Mesodermal cell (in vitro differentiated cells): ENCODE results near the gene MAPK10.

Experiments used
- H3K27ac ChIP-seq: 2 replicates; pipeline ENCODE4 v1.7.0; 2013; ENCODE audit warnings: mild to moderate bottlenecking, low read depth, low read length, moderate library complexity; ENCODE audit not compliant: severe bottlenecking
- H3K36me3 ChIP-seq: 2 replicates; pipeline ENCODE4 v1.7.1; 2013; ENCODE audit warnings: mild to moderate bottlenecking, low read length, moderate library complexity; ENCODE audit not compliant: control insufficient read depth, insufficient read depth
- H3K4me1 ChIP-seq: one replicate; pipeline ENCODE4 v1.7.1; 2013; ENCODE audit warnings: mild to moderate bottlenecking, low read length; ENCODE audit not compliant: insufficient read depth, control insufficient read depth, poor library complexity, severe bottlenecking
- H3K4me3 ChIP-seq: 2 replicates; pipeline ENCODE4 v1.7.0; 2013; ENCODE audit warnings: low read length, control low read depth, mild to moderate bottlenecking; ENCODE audit not compliant: insufficient read depth, poor library complexity, severe bottlenecking; ENCODE audit errors: extremely low read depth
- H3K9me3 ChIP-seq: 2 replicates; pipeline ENCODE4 v1.7.1; 2013; ENCODE audit warnings: mild to moderate bottlenecking, low read length, moderate library complexity; ENCODE audit not compliant: control insufficient read depth
- WGBS, 2 experiments: methylation state at CpG; one replicate each; pipeline ENCODE4 v1.1.5; 2013; ENCODE audit warnings: missing lambda C conversion rate in 2 of 2; ENCODE audit not compliant: insufficient coverage in 2 of 2; 5-methylcytosine and 5-hydroxymethylcytosine counted together

The MAPK10 gene

DNA sequence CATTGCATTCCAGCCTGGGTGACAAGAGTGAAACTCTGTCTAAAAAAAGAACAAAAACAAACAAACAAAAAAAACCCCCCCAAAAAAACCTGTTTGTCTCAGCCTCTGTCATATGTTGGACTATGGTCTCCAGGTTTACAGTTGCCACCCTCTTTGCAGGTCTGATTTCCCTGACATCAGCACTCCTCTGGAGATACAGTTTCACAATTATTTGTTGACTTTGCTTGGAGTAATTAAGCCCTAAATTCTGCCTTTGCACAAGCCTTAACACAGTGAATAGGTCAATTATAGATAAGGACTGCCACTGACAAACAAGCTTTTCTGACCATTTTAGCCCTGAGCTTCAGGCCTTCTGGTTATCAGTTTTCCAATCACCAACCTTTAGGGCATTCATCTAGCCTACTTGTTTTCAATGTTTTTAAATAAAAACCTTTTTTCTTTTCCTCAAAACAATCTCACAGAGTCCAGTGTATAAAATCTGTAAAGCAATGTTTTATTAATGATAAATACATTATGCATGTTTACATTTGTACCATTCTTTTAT lies 20.4 kb upstream of the MAPK10 start:
- Histone ChIP-seq H3K36me3 (no peaks in the 10 kb centered on the region), H3K4me3 (no peak overlapping the region), H3K27ac (no peak overlapping the region), H3K4me1 (no peaks in the 10 kb centered on the region), H3K9me3 (no peaks in the 10 kb centered on the region)

DNA sequence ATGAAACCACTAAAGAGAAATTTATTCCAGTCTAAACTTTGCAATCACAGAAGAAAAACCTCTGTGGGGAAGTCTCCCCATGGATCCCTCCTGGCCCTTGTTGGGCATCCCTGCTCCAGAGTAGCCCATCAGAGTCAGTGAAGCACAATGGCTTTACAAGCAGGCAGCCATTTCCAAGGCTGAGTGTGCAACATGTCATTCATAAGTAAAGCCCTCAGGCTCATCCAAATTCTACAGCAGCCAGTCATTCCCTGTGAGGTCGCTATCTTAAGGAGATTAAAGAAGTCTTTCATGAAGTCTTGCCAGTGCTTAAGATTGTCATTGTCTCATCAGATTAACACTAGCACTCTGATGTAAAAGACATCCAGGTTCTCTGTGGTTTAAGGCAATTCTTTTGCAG lies 17.0 kb upstream of the MAPK10 start:
- H3K9me3 ChIP-seq = no peaks in the 10 kb centered on the region
- H3K27ac ChIP-seq = no peak overlapping the region
- no peaks in the 10 kb centered on the region for H3K4me1 ChIP-seq
- H3K36me3 ChIP-seq = no peaks in the 10 kb centered on the region
- H3K4me3 ChIP-seq = no peak overlapping the region
- 88% methylated on average over 1 of the region's 1 CpG; no CpG with 5 or more reads in 1 of the 2 experiments for WGBS, 2 experiments

DNA sequence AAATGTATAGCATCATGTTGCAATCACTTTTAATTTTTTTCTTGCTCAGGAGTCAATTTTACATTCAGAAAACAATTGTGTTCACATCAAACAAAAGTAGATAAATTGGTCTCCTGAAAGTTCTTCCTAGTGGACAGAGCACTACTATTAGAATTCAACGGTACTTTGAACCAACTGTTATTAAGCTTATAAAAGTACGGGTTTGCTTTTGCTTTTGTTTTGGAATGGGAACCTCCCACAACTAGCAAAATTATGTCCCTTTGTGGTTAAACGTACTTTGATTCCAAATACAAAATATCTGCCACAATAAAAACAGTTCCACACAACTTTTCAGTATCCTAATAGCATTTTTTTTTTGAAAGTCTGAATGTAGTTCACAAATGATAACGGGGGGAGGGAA lies 8.6 kb upstream of the MAPK10 start:
- H3K27ac ChIP-seq = no peak overlapping the region
- WGBS, 2 experiments = 100% methylated on average over 1 of the region's 4 CpGs; no CpG with 5 or more reads in 1 of the 2 experiments
- no peak overlapping the region for H3K4me3 ChIP-seq
- no peaks in the 10 kb centered on the region for H3K9me3 ChIP-seq
- H3K4me1 ChIP-seq = no peaks in the 10 kb centered on the region
- no peaks in the 10 kb centered on the region for H3K36me3 ChIP-seq

DNA sequence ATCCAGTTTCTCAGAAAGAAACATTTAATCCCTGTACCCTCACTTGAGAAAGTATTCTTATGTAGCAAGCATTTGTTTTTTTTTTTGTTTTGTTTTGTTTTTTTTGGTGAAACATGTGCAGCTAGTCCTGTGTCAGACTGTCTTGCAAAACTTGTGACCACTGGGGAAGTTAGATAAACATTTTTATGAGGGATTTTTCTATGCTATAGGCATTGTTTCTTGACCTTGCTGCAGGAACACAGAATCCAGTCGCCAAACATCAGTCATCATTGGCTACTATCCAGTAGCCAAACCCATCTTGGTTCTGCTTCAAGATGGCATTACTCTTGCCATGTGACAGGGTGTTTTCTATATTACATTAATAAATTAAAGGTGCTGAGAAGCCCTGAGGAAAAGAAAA lies 7.7 kb upstream of the MAPK10 start:
- no CpG with 5 or more reads among the region's 1 CpG for WGBS, 2 experiments
- Histone ChIP-seq H3K36me3 (no peaks in the 10 kb centered on the region), H3K9me3 (no peaks in the 10 kb centered on the region), H3K4me3 (no peak overlapping the region), H3K4me1 (no peaks in the 10 kb centered on the region), H3K27ac (no peak overlapping the region)

DNA sequence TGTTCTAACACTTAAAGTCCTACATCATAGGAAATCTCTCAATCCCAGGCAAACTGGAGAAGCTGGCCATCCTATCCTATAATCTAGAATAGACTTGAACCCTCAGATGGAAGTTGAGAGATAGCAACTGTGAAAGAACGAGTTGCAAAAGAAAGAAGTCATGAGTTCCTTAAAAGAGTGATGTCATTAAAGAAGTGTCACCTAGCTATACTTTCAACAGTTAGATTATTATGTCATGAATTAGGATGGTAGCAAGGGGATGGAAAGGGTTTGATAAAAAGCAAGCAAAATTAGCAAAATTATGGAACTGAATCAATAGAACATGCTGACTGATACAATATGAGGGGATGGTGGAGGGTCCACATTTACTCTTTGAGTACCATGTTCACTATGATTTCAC lies 7.1 kb upstream of the MAPK10 start:
- no peak overlapping the region for H3K4me3 ChIP-seq
- H3K36me3 ChIP-seq = no peaks in the 10 kb centered on the region
- H3K4me1 ChIP-seq = no peaks in the 10 kb centered on the region
- no CpG with 5 or more reads among the region's 1 CpG for WGBS, 2 experiments
- H3K9me3 ChIP-seq = no peaks in the 10 kb centered on the region
- H3K27ac ChIP-seq = no peak overlapping the region

DNA sequence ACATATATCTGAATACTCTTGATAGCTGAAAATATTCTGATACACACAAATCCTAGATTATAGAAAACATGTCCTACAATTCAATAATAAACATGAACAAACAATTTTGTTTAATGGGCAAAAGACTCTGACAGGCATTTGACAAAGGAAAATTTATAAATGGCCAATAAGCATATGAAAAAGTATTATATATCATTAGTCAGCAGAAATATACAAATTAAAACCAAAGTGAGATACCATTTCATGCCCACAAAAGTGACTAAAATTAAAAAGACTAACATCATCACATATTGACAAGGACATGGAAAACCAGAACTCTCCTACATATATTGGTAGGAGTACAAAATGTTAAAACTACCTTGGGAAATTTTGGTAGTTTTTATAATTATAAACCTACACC lies 2.7 kb upstream of the MAPK10 start:
- Histone ChIP-seq H3K4me1 (peaks cover 15% of the 10 kb centered on the region), H3K36me3 (no peaks in the 10 kb centered on the region), H3K4me3 (no peak overlapping the region), H3K27ac (no peak overlapping the region), H3K9me3 (no peaks in the 10 kb centered on the region)

DNA sequence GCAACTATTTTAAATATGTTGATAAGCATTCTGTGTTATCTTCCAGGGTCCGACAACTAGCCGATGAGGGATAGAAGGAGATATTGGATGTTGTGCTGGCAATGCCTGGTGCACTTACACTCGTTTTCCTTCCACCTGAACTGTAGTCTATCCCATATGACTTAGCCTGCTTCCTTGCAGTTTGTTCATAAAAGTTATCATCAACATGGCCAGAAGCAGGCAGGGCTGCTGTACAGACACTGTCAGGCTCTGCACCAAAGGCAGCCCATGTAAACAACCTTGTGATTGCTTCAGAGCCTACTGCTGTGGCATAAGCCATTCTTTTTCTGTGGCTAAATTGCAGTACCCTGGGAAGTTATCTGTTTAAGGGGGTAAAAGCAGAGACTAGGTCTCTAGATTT lies 1.6 kb downstream of the MAPK10 start:
- no peaks in the 10 kb centered on the region for H3K36me3 ChIP-seq
- H3K27ac ChIP-seq = peak overlapping the region; percentile 65
- WGBS, 2 experiments = 13% methylated on average over 1 of the region's 3 CpGs; no CpG with 5 or more reads in 1 of the 2 experiments
- peaks cover 16% of the 10 kb centered on the region for H3K4me1 ChIP-seq
- no peaks in the 10 kb centered on the region for H3K9me3 ChIP-seq
- H3K4me3 ChIP-seq = no peak overlapping the region

DNA sequence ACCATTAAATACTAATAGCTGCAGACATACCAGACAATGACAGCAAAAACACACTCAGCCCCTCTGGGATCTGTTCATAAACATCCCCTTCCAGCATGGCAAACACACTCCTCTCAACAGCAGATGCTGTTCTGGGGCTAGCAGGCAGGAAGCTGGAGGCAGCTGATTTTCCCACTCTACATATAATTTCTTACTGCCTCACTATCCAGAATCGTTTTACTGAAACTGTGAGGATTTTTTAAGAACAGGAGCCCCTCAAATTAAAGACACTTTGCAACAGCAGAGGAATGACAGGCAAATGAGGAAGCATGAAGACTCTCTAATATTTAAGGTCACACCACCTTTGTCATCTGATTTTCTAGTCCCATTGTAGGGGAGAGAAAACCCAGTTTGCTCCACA lies 2.2 kb downstream of the MAPK10 start:
- Histone ChIP-seq H3K4me3 (no peak overlapping the region), H3K27ac (peak overlapping the region; percentile 50), H3K36me3 (no peaks in the 10 kb centered on the region), H3K4me1 (peaks cover 16% of the 10 kb centered on the region), H3K9me3 (no peaks in the 10 kb centered on the region)
- WGBS, 2 experiments = no CpG with 5 or more reads among the region's 1 CpG

DNA sequence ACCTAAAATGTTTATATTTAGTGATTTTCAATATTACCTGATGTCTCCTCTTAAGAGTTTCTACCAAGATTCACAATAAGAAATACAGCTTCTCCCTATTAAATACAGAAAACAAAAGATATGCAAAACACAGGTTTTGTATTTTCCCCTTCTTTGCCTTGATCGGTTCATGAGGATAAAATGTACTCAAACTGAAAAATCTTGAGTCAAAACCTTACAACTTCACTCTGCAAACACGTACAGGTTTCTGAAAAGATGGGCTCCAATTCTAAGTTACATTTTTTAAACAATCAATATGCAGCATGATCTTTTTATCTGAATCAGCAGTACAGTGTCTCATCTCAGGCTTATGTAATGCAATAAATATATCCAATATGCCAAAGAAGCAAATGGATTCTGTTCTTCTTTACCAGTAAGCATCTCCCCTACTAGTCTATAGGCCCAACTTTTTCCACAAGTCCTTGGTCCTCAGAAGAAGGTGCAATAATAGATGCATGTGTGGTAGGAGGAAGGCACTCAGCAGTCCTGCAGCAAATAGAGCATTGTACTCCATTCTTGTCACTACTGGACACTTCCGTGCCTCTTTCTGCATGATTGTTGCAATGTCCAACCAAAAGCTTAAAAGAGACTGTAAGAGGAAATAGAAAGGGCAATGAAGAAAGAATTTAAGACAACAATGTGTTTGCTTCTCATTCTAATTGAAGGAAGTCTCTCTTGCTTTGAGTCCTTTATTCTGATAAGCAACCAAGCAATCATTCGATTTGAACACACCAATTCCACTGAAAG lies 3.2 kb downstream of the MAPK10 start:
- Histone ChIP-seq H3K9me3 (no peaks in the 10 kb centered on the region), H3K36me3 (no peaks in the 10 kb centered on the region), H3K4me1 (peaks cover 16% of the 10 kb centered on the region), H3K4me3 (no peak overlapping the region), H3K27ac (no peak overlapping the region)
- 95 to 100% methylated on average over 3 of the region's 4 CpGs for WGBS, 2 experiments

DNA sequence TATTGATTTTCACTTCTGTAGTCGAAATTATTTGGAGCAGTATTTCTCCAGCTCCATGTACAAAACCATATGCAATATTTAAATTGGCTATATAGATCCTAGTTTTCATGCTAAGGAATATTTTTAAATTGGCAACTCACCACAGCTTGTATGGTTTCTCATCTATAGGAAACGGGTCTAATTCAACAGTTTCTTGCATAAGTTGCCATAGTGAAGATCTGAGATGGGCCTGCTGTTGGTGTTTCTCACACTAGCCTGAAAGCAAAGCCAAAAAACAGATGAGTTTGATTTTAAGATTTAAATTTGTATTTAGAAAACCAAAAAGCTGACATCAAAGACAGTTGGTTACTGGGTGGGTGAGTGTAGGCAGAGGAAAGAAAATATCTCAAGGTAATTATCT lies 5.5 kb downstream of the MAPK10 start:
- 100% methylated on average over 1 of the region's 2 CpGs for WGBS, 2 experiments
- H3K27ac ChIP-seq = no peak overlapping the region
- no peak overlapping the region for H3K4me3 ChIP-seq
- no peaks in the 10 kb centered on the region for H3K9me3 ChIP-seq
- no peaks in the 10 kb centered on the region for H3K36me3 ChIP-seq
- peaks cover 14% of the 10 kb centered on the region for H3K4me1 ChIP-seq

DNA sequence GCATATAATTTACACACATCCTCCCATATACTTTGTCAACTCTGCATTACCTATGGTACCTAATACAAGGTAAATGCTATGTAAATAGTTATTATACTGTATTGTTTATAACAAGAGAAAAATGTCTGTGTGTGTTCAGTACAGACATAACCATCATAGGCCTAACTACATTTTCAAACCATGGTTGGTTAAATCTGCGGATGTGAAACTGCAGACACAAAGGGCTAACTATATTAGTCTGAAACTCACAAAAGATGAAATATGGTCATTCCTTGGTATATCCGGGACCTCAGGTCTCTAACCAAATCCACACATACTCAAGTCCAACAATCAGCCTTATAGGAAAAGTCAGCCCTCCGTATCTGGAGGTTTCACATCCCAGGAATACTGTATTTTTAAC lies 13.5 kb downstream of the MAPK10 start:
- Histone ChIP-seq H3K36me3 (no peaks in the 10 kb centered on the region), H3K4me3 (no peak overlapping the region), H3K9me3 (no peaks in the 10 kb centered on the region), H3K4me1 (no peaks in the 10 kb centered on the region), H3K27ac (no peak overlapping the region)
- 90 to 100% methylated on average over 1 to 2 of the region's 3 CpGs for WGBS, 2 experiments
